ENCODE measurements around the gene KPNA6. TPM values are rescaled to one million over a fixed set of nuclear protein-coding genes. Genes with fewer than 3 reads are reported as not detected.
"Not testable (repeated sequence)": the region's sequence is repeated elsewhere in the genome, so short reads cannot be mapped to it uniquely, and the experiment has no call there.

Gene KPNA6
- total RNA-seq, 1 donor from 2014 or later: 28.7 TPM

- Histone ChIP-seq H3K9me3 (no peaks in the 10 kb centered on the region), H3K27me3 (no peaks in the 10 kb centered on the region), H3K36me3 (no peaks in the 10 kb centered on the region), H3K4me3 (no peak overlapping the region), H3K27ac (no peak overlapping the region), H3K4me1 (peaks cover 64% of the 10 kb centered on the region)
- DNase-seq (ENCODE audit: extremely low spot score in 2 of 2): no peak
- TF ChIP-seq POLR2A (IDR thresholded peaks at IDR 0.05) (no peak), POLR2AphosphoS5 (IDR thresholded peaks at IDR 0.05; ENCODE audit: insufficient read depth in 1 of 2, low read depth in 1 of 2) (no peak)
- intact Hi-C loops (cut with DNase I): no loop called here
Measured at GRCh38 chr1:32111040-32111623, 3.3 kb downstream of the KPNA6 start.

- no peak for DNase-seq (ENCODE audit: extremely low spot score in 2 of 2)
- no peaks in the 10 kb centered on the region for H3K27me3 ChIP-seq
- intact Hi-C loops (cut with DNase I): no loop called here
- no peaks in the 10 kb centered on the region for H3K9me3 ChIP-seq
- TF ChIP-seq POLR2A (IDR thresholded peaks at IDR 0.05) (no peak), POLR2AphosphoS5 (IDR thresholded peaks at IDR 0.05; ENCODE audit: insufficient read depth in 1 of 2, low read depth in 1 of 2) (no peak), CTCF (IDR thresholded peaks at IDR 0.05) (no peak)
- H3K27ac ChIP-seq: no peak overlapping the region
- H3K4me1 ChIP-seq: peaks cover 71% of the 10 kb centered on the region
- H3K4me3 ChIP-seq: no peak overlapping the region
- no peaks in the 10 kb centered on the region for H3K36me3 ChIP-seq
Measured at GRCh38 chr1:32111789-32112188, 3.9 kb downstream of the KPNA6 start.

- Histone ChIP-seq H3K27ac (no peak overlapping the region), H3K9me3 (no peaks in the 10 kb centered on the region), H3K4me3 (no peak overlapping the region), H3K4me1 (peaks cover 69% of the 10 kb centered on the region), H3K36me3 (no peaks in the 10 kb centered on the region), H3K27me3 (no peaks in the 10 kb centered on the region)
- no peak for DNase-seq (ENCODE audit: extremely low spot score in 2 of 2)
- no peak for TF ChIP-seq POLR2AphosphoS5 (IDR thresholded peaks at IDR 0.05; ENCODE audit: insufficient read depth in 1 of 2, low read depth in 1 of 2)
- no peak for TF ChIP-seq CTCF (IDR thresholded peaks at IDR 0.05)
- TF ChIP-seq POLR2A (IDR thresholded peaks at IDR 0.05): no peak
- intact Hi-C loops (cut with DNase I): no loop called here
Measured at GRCh38 chr1:32112806-32113375, 5.0 kb downstream of the KPNA6 start.

GRCh38 chr1:32113436-32113835, 5.6 kb downstream of the KPNA6 start:
- H3K36me3 ChIP-seq; H3K27me3 ChIP-seq; H3K9me3 ChIP-seq; intact Hi-C loops (cut with DNase I); H3K27ac ChIP-seq; H3K4me3 ChIP-seq; DNase-seq (ENCODE audit: extremely low spot score in 2 of 2): not testable (repeated sequence)
- H3K4me1 ChIP-seq: peaks cover 69% of the 10 kb centered on the region

GRCh38 chr1:32114420-32114819, 6.6 kb downstream of the KPNA6 start:
- DNase-seq (ENCODE audit: extremely low spot score in 2 of 2): no peak
- TF ChIP-seq CTCF (IDR thresholded peaks at IDR 0.05) (no peak), POLR2A (IDR thresholded peaks at IDR 0.05) (no peak), POLR2AphosphoS5 (IDR thresholded peaks at IDR 0.05; ENCODE audit: insufficient read depth in 1 of 2, low read depth in 1 of 2) (no peak)
- H3K27ac ChIP-seq: no peak overlapping the region
- H3K4me1 ChIP-seq: peaks cover 66% of the 10 kb centered on the region
- H3K27me3 ChIP-seq: no peaks in the 10 kb centered on the region
- no peak overlapping the region for H3K4me3 ChIP-seq
- H3K36me3 ChIP-seq: no peaks in the 10 kb centered on the region
- intact Hi-C loops (cut with DNase I): no loop called here
- H3K9me3 ChIP-seq: no peaks in the 10 kb centered on the region

- H3K4me1 ChIP-seq: peaks cover 63% of the 10 kb centered on the region
- no peak overlapping the region for H3K27ac ChIP-seq
- no peak for DNase-seq (ENCODE audit: extremely low spot score in 2 of 2)
- no peaks in the 10 kb centered on the region for H3K27me3 ChIP-seq
- H3K9me3 ChIP-seq: no peaks in the 10 kb centered on the region
- H3K4me3 ChIP-seq: no peak overlapping the region
- intact Hi-C loops (cut with DNase I): no loop called here
- no peak for TF ChIP-seq POLR2A (IDR thresholded peaks at IDR 0.05)
- no peak for TF ChIP-seq CTCF (IDR thresholded peaks at IDR 0.05)
- no peak for TF ChIP-seq POLR2AphosphoS5 (IDR thresholded peaks at IDR 0.05; ENCODE audit: insufficient read depth in 1 of 2, low read depth in 1 of 2)
- H3K36me3 ChIP-seq: no peaks in the 10 kb centered on the region
Measured at GRCh38 chr1:32115496-32115895, 7.6 kb downstream of the KPNA6 start.

Measured in vagina (tissue), 2 donors.